ENCODE measurements around the gene CPNE7. TPM values are rescaled to one million over a fixed set of nuclear protein-coding genes. Genes with fewer than 3 reads are reported as not detected.

Gene CPNE7
- total and polyA plus RNA-seq, 2 of the 13 experiments (the other 11 are each of a cell fraction or from before 2014, with no cell fraction given) = 0.59 TPM; not detected in 1

DNA sequence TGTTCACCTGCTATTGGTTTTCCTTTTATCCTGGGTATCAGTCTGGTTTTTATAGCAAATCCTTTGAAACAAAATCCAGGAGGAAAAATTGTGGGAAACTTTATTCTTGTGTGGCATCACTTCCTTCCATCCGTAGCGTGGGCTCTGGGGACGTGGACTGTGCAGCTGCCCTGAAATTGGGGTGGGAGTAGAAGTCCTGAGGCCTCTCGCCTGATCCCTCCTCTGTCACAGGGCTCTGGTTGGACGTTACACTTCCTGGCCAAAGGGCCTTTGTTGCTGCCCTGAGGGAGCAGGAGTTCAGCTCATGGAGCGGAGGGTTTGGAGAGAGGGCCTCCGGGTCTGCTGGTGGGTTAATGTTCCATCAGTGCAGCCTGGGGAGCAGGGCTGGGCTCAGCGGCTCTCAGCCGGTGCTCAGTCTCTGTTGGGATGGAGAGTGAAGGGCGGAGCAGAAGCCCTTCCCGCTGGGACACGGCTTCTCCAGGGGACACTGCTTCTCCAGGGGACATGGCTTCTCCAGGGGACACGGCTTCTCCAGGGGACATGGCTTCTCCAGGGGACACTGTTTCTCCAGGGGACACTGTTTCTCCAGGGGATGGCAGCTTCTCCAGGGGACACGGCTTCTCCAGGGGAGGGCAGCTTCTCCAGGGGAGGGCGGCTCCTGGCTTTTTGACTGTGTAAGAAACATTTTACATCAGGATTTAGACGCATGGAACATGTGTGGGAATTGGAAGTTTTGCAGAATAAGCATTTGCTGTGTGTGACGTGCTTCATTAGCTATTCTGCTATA, 30.3 kb upstream of the CPNE7 start (continued):
- TF ChIP-seq, protein P1, sequence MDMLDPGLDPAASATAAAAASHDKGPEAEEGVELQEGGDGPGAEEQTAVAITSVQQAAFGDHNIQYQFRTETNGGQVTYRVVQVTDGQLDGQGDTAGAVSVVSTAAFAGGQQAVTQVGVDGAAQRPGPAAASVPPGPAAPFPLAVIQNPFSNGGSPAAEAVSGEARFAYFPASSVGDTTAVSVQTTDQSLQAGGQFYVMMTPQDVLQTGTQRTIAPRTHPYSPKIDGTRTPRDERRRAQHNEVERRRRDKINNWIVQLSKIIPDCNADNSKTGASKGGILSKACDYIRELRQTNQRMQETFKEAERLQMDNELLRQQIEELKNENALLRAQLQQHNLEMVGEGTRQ (IDR thresholded peaks at IDR 0.05; ENCODE audit: low read depth, low read length) = no peak
- TF ChIP-seq, protein P1 (CRISPR knock-in tag; IDR thresholded peaks at IDR 0.05; ENCODE audit: borderline replicate concordance) = peak; percentile 34; the same call in 1 of the 2 replicates
- TF ChIP-seq, protein P2, sequence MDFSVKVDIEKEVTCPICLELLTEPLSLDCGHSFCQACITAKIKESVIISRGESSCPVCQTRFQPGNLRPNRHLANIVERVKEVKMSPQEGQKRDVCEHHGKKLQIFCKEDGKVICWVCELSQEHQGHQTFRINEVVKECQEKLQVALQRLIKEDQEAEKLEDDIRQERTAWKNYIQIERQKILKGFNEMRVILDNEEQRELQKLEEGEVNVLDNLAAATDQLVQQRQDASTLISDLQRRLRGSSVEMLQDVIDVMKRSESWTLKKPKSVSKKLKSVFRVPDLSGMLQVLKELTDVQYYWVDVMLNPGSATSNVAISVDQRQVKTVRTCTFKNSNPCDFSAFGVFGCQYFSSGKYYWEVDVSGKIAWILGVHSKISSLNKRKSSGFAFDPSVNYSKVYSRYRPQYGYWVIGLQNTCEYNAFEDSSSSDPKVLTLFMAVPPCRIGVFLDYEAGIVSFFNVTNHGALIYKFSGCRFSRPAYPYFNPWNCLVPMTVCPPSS (IDR thresholded peaks at IDR 0.05) = no peak
- TF ChIP-seq CCDC6 (CRISPR knock-in tag; IDR thresholded peaks at IDR 0.05) (peak; percentile 42; the same call in 1 of the 2 replicates), TGIF2 (CRISPR knock-in tag; IDR thresholded peaks at IDR 0.05) (peak; percentile 16; the same call in 1 of the 2 replicates), ZNF572 (CRISPR knock-in tag; IDR thresholded peaks at IDR 0.05) (no peak), ZNF672 (CRISPR knock-in tag; IDR thresholded peaks at IDR 0.05) (no peak), HNRNPK (IDR thresholded peaks at IDR 0.05; ENCODE audit: low read depth, low read length, poor library complexity, severe bottlenecking) (no peak), CENPT (CRISPR knock-in tag; IDR thresholded peaks at IDR 0.05; ENCODE audit: low read depth) (no peak), ZNF569 (CRISPR knock-in tag; IDR thresholded peaks at IDR 0.05; ENCODE audit: borderline replicate concordance) (no peak), MYNN (CRISPR knock-in tag; IDR thresholded peaks at IDR 0.05; ENCODE audit: low read depth) (no peak), REPIN1 (CRISPR knock-in tag; IDR thresholded peaks at IDR 0.05; ENCODE audit: borderline replicate concordance, low read depth) (peak; percentile 40; the same call in 1 of the 2 replicates), FOXJ3 (CRISPR knock-in tag; IDR thresholded peaks at IDR 0.05; ENCODE audit: borderline replicate concordance) (no peak; the same call in 1 of the 2 replicates), ATF7-NPFF (CRISPR knock-in tag; IDR thresholded peaks at IDR 0.05; ENCODE audit: low read depth) (no peak; the same call in 1 of the 2 replicates), BHLHE40 (IDR thresholded peaks at IDR 0.05; ENCODE audit: low read length) (no peak), PLRG1 (conservative IDR thresholded peaks at IDR 0.05) (no peak)
- TF ChIP-seq, protein P3, sequence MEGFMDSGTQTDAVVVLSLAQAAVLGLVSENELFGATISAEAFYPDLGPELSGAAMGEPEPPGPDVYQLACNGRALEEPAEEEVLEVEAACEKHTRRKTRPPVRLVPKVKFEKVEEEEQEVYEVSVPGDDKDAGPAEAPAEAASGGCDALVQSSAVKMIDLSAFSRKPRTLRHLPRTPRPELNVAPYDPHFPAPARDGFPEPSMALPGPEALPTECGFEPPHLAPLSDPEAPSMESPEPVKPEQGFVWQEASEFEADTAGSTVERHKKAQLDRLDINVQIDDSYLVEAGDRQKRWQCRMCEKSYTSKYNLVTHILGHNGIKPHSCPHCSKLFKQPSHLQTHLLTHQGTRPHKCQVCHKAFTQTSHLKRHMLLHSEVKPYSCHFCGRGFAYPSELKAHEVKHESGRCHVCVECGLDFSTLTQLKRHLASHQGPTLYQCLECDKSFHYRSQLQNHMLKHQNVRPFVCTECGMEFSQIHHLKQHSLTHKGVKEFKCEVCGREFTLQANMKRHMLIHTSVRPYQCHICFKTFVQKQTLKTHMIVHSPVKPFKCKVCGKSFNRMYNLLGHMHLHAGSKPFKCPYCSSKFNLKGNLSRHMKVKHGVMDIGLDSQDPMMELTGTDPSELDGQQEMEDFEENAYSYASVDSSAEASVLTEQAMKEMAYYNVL (CRISPR knock-in tag; IDR thresholded peaks at IDR 0.05; ENCODE audit: borderline replicate concordance) = peak; percentile 71; the same call in 1 of the 2 replicates
- TF ChIP-seq, protein P4, sequence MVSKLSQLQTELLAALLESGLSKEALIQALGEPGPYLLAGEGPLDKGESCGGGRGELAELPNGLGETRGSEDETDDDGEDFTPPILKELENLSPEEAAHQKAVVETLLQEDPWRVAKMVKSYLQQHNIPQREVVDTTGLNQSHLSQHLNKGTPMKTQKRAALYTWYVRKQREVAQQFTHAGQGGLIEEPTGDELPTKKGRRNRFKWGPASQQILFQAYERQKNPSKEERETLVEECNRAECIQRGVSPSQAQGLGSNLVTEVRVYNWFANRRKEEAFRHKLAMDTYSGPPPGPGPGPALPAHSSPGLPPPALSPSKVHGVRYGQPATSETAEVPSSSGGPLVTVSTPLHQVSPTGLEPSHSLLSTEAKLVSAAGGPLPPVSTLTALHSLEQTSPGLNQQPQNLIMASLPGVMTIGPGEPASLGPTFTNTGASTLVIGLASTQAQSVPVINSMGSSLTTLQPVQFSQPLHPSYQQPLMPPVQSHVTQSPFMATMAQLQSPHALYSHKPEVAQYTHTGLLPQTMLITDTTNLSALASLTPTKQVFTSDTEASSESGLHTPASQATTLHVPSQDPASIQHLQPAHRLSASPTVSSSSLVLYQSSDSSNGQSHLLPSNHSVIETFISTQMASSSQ (IDR thresholded peaks at IDR 0.05; ENCODE audit: low read depth) = peak; percentile 84
- TF ChIP-seq, protein P4 (CRISPR knock-in tag; IDR thresholded peaks at IDR 0.05; ENCODE audit: borderline replicate concordance) = peak; percentile 87; the same call in 1 of the 2 replicates

Data from HepG2 (cell line).